ENCODE measurements around the gene SLC25A44. TPM values are rescaled to one million over a fixed set of nuclear protein-coding genes. Genes with fewer than 3 reads are reported as not detected.

Gene SLC25A44
- total RNA-seq, 4 donors from 2014 or later, result 9.6 to 19.9 (median 18.9) TPM

DNA sequence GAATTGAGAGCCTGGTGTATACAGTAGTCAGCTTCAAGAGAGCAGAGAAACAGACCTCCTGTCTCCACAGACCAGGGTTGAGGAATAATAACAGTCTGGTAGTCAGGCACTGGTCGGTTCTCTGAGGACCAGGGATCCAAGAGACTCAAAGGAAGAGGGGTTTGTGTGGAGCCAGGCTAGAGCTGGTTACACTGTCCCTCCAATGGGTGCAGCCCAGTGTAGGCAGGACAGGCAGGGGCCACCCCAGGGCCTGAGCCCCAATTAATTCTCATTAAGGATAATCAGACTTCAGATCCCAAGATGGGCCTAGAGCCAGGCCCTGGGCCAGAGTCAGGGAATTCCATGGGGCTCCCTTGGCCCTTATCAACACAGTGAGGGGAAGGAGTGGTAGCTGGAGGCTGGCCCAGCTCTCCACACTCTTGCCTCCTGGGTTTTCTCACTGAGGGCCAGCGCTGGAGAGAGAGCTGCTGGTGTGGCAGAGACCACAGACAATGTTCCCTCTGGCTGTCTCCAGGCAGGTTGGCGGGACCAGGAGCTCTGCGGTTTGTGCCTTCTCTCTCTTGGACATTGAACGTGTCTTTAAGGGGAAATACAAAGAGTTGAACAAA, 31.4 kb upstream of the SLC25A44 start:
- Histone ChIP-seq H3K4me3 (no peak overlapping the region), H3K27ac (peak overlapping the region in 1 of 4 donors; percentile 67), H3K27me3 (no peaks in the 10 kb centered on the region), H3K4me1 (peaks cover 0 to 12% (median 8%) of the 10 kb centered on the region in 4 donors), H3K9me3 (no peaks in the 10 kb centered on the region), H3K36me3 (no peaks in the 10 kb centered on the region)
- in situ Hi-C loops (cut with MboI; ENCODE audit: low pct_ligation_motif_present in 1 of 4, low pct_unique_long_range_greater_than_20kb in 1 of 4, low sequenced_read_pairs in 3 of 4) (no loop called here), intact Hi-C loops (cut with DNase I; ENCODE audit: low total_unique reads) (no loop called here)
- TF ChIP-seq EP300 (IDR thresholded peaks at IDR 0.05; ENCODE audit: low read depth), result no peak
- no peak for TF ChIP-seq POLR2A (IDR thresholded peaks at IDR 0.05)
- WGBS, 2 donors (ENCODE audit: low coverage in 1 of 2), result 94% methylated on average over 5 of the region's 5 CpGs; no CpG with 5 or more reads in 1 of the 2 donors
- no peak for DNase-seq

DNA sequence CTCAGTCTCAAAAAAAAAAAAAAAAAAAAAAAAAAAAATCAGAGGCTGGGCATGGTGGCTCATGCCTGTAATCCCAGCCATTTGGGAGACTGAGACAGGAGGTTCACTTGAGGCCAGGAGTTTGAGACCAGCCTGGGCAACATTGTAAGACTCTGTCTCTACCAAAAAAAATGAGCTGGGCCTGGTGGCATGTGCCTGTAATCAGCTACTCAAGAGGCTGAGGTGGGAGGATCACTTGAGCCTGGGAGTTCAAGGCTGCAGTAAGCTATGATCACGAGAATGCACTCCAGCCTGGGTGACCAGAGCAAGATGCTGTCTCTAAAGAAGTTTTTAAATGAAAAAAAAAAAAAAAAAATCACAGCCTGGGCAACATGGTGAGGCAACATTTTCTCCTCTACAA, 30.2 kb upstream of the SLC25A44 start:
- TF ChIP-seq POLR2A (IDR thresholded peaks at IDR 0.05) (no peak), POLR2AphosphoS5 (IDR thresholded peaks at IDR 0.05) (no peak), EP300 (IDR thresholded peaks at IDR 0.05; ENCODE audit: low read depth) (no peak)
- TF ChIP-seq, protein P1, sequence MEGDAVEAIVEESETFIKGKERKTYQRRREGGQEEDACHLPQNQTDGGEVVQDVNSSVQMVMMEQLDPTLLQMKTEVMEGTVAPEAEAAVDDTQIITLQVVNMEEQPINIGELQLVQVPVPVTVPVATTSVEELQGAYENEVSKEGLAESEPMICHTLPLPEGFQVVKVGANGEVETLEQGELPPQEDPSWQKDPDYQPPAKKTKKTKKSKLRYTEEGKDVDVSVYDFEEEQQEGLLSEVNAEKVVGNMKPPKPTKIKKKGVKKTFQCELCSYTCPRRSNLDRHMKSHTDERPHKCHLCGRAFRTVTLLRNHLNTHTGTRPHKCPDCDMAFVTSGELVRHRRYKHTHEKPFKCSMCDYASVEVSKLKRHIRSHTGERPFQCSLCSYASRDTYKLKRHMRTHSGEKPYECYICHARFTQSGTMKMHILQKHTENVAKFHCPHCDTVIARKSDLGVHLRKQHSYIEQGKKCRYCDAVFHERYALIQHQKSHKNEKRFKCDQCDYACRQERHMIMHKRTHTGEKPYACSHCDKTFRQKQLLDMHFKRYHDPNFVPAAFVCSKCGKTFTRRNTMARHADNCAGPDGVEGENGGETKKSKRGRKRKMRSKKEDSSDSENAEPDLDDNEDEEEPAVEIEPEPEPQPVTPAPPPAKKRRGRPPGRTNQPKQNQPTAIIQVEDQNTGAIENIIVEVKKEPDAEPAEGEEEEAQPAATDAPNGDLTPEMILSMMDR (IDR thresholded peaks at IDR 0.05), result no peak
- in situ Hi-C loops (cut with MboI; ENCODE audit: low pct_ligation_motif_present in 1 of 4, low pct_unique_long_range_greater_than_20kb in 1 of 4, low sequenced_read_pairs in 3 of 4) (no loop called here), intact Hi-C loops (cut with DNase I; ENCODE audit: low total_unique reads) (no loop called here)
- Histone ChIP-seq H3K27me3 (no peaks in the 10 kb centered on the region), H3K27ac (no peak overlapping the region), H3K4me3 (no peak overlapping the region), H3K36me3 (no peaks in the 10 kb centered on the region), H3K4me1 (peaks cover 0 to 12% (median 8%) of the 10 kb centered on the region in 4 donors), H3K9me3 (no peaks in the 10 kb centered on the region)
- DNase-seq, result no peak
- WGBS, 2 donors (ENCODE audit: low coverage in 1 of 2), result 100% methylated on average over 1 of the region's 1 CpG

DNA sequence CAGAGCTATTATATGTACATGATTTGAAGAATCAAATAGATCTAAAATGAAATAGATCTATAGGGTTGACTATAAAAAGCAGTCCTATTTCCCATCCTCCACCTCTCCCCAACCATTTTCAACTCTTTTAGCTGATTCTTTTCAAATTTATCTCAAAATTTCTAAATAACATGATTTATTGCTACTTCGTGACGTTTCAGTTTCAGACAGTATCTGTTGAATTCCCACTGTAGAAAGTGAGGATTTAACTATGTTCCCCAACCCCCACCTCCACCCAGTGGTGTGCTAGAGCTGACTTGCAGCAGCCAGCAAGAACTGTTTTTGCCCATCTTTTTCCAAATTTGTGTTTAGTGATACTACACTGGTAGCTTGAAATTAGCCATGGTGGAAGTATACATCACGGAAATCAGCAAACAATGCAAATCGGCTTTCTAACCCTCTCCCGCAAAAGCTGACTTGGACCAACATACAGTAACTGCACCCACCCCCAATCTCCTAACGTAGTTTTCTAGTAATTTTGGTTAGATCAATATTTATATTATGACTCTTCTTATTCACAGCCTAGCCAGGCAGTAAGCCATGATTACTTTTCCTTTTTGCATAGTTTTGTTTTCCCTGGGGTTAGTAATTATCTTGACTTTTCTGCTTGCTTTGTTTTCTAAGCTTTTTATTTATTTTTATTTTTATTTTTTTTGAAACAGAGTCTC, 29.6 kb upstream of the SLC25A44 start:
- no peaks in the 10 kb centered on the region for H3K27me3 ChIP-seq
- peaks cover 0 to 12% (median 8%) of the 10 kb centered on the region in 4 donors for H3K4me1 ChIP-seq
- no peak for DNase-seq
- no peaks in the 10 kb centered on the region for H3K36me3 ChIP-seq
- no peak for TF ChIP-seq POLR2A (IDR thresholded peaks at IDR 0.05)
- no peak for TF ChIP-seq EP300 (IDR thresholded peaks at IDR 0.05; ENCODE audit: low read depth)
- TF ChIP-seq, protein P1 (IDR thresholded peaks at IDR 0.05), result no peak
- no peak for TF ChIP-seq POLR2AphosphoS5 (IDR thresholded peaks at IDR 0.05)
- in situ Hi-C loops (cut with MboI; ENCODE audit: low pct_ligation_motif_present in 1 of 4, low pct_unique_long_range_greater_than_20kb in 1 of 4, low sequenced_read_pairs in 3 of 4), result no loop called here
- intact Hi-C loops (cut with DNase I; ENCODE audit: low total_unique reads), result no loop called here
- H3K9me3 ChIP-seq, result no peaks in the 10 kb centered on the region
- H3K27ac ChIP-seq, result no peak overlapping the region
- WGBS, 2 donors (ENCODE audit: low coverage in 1 of 2), result 74 to 83% methylated on average over 6 of the region's 6 CpGs
- no peak overlapping the region for H3K4me3 ChIP-seq

DNA sequence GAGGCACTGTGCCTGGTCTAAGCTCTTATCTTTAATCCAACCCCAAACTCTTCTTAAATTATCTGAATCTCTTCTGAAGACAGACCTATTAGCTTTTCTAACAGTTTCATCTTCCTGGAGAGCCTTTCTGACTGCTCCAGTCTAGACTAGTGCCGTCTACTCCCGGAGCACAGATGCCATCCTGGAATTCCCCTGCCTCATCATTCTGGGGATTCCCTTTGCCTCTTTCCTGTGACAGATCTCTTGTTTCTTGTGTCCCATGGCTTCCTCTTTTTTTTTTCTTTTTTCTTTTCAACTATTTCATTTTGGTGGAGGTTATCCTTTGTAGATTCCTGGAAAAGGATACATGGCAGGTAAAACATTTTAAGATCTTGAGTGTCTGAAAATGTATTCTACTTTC, 28.8 kb upstream of the SLC25A44 start:
- Histone ChIP-seq H3K9me3 (no peaks in the 10 kb centered on the region), H3K27me3 (no peaks in the 10 kb centered on the region), H3K4me3 (no peak overlapping the region), H3K4me1 (peaks cover 0 to 12% (median 8%) of the 10 kb centered on the region in 4 donors), H3K27ac (no peak overlapping the region), H3K36me3 (no peaks in the 10 kb centered on the region)
- WGBS, 2 donors (ENCODE audit: low coverage in 1 of 2), result 51 to 57% methylated on average over 2 of the region's 2 CpGs
- intact Hi-C loops (cut with DNase I; ENCODE audit: low total_unique reads), result no loop called here
- TF ChIP-seq POLR2A (IDR thresholded peaks at IDR 0.05) (no peak), EP300 (IDR thresholded peaks at IDR 0.05; ENCODE audit: low read depth) (no peak), POLR2AphosphoS5 (IDR thresholded peaks at IDR 0.05) (no peak)
- TF ChIP-seq, protein P1 (IDR thresholded peaks at IDR 0.05), result no peak
- in situ Hi-C loops (cut with MboI; ENCODE audit: low pct_ligation_motif_present in 1 of 4, low pct_unique_long_range_greater_than_20kb in 1 of 4, low sequenced_read_pairs in 3 of 4), result no loop called here
- no peak for DNase-seq
